Measurements from ENCODE around the gene CSTPP1. TPM values are rescaled to one million over a fixed set of nuclear protein-coding genes. Genes with fewer than 3 reads are reported as not detected.
A peak's percentile ranks its signal among the peaks of the same experiment; 100 is the strongest.
"Not testable (repeated sequence)": the region's sequence is repeated elsewhere in the genome, so short reads cannot be mapped to it uniquely, and the experiment has no call there.

Gene CSTPP1
- total RNA-seq, 3 donors from 2014 or later: 13.4 to 43.6 (median 30.5) TPM

GRCh38 chr11:47118958-47119688 is 182.6 kb downstream of the CSTPP1 start:
- H3K36me3 ChIP-seq; H3K4me1 ChIP-seq; H3K9me3 ChIP-seq; H3K27me3 ChIP-seq; intact Hi-C loops (cut with DNase I; ENCODE audit: low total_unique reads): not testable (repeated sequence)
- DNase-seq (ENCODE audit: low spot score in 2 of 2): peak; percentile 87 to 88
- TF ChIP-seq POLR2AphosphoS5 (IDR thresholded peaks at IDR 0.05): peak in 1 of 3 donors; percentile 26
- H3K27ac ChIP-seq: peak overlapping the region; percentile 73 to 77
- peak overlapping the region in 2 of 3 donors; percentile 52 to 58 for H3K4me3 ChIP-seq

GRCh38 chr11:47121056-47121455 is 184.5 kb downstream of the CSTPP1 start:
- Histone ChIP-seq H3K36me3 (no peaks in the 10 kb centered on the region), H3K4me3 (no peak overlapping the region), H3K27me3 (no peaks in the 10 kb centered on the region), H3K4me1 (no peaks in the 10 kb centered on the region), H3K9me3 (no peaks in the 10 kb centered on the region), H3K27ac (no peak overlapping the region)
- intact Hi-C loops (cut with DNase I; ENCODE audit: low total_unique reads): no loop called here
- TF ChIP-seq POLR2AphosphoS5 (IDR thresholded peaks at IDR 0.05) (no peak), CTCF (IDR thresholded peaks at IDR 0.05) (no peak), POLR2A (IDR thresholded peaks at IDR 0.05) (no peak)
- no peak for DNase-seq (ENCODE audit: low spot score in 2 of 2)

- Histone ChIP-seq H3K4me1 (no peaks in the 10 kb centered on the region), H3K9me3 (no peaks in the 10 kb centered on the region), H3K27ac (no peak overlapping the region), H3K4me3 (no peak overlapping the region), H3K36me3 (no peaks in the 10 kb centered on the region), H3K27me3 (no peaks in the 10 kb centered on the region)
- intact Hi-C loops (cut with DNase I; ENCODE audit: low total_unique reads): no loop called here
- no peak for DNase-seq (ENCODE audit: low spot score in 2 of 2)
- no peak for TF ChIP-seq POLR2AphosphoS5 (IDR thresholded peaks at IDR 0.05)
- no peak for TF ChIP-seq POLR2A (IDR thresholded peaks at IDR 0.05)
- TF ChIP-seq CTCF (IDR thresholded peaks at IDR 0.05): no peak
Measured at GRCh38 chr11:47121731-47122130, 185.2 kb downstream of the CSTPP1 start.

GRCh38 chr11:47123094-47123493 is 186.5 kb downstream of the CSTPP1 start:
- H3K36me3 ChIP-seq: no peaks in the 10 kb centered on the region
- no peaks in the 10 kb centered on the region for H3K27me3 ChIP-seq
- DNase-seq (ENCODE audit: low spot score in 2 of 2): no peak
- TF ChIP-seq POLR2A (IDR thresholded peaks at IDR 0.05) (no peak), POLR2AphosphoS5 (IDR thresholded peaks at IDR 0.05) (no peak), CTCF (IDR thresholded peaks at IDR 0.05) (no peak)
- H3K4me3 ChIP-seq: no peak overlapping the region
- no peak overlapping the region for H3K27ac ChIP-seq
- H3K4me1 ChIP-seq: no peaks in the 10 kb centered on the region
- H3K9me3 ChIP-seq: no peaks in the 10 kb centered on the region
- intact Hi-C loops (cut with DNase I; ENCODE audit: low total_unique reads): no loop called here

GRCh38 chr11:47124675-47125074 is 188.1 kb downstream of the CSTPP1 start:
- H3K36me3 ChIP-seq: no peaks in the 10 kb centered on the region
- no peak for DNase-seq (ENCODE audit: low spot score in 2 of 2)

More at GRCh38 chr11:47124675-47125074, 188.1 kb downstream of the CSTPP1 start:
- intact Hi-C loops (cut with DNase I; ENCODE audit: low total_unique reads): no loop called here
- no peak overlapping the region for H3K4me3 ChIP-seq
- no peak for TF ChIP-seq CTCF (IDR thresholded peaks at IDR 0.05)
- TF ChIP-seq POLR2AphosphoS5 (IDR thresholded peaks at IDR 0.05): no peak
- TF ChIP-seq POLR2A (IDR thresholded peaks at IDR 0.05): no peak
- no peaks in the 10 kb centered on the region for H3K27me3 ChIP-seq
- no peaks in the 10 kb centered on the region for H3K9me3 ChIP-seq
- H3K27ac ChIP-seq: no peak overlapping the region
- no peaks in the 10 kb centered on the region for H3K4me1 ChIP-seq
